Measurements from ENCODE around the gene KIF3C. TPM values are rescaled to one million over a fixed set of nuclear protein-coding genes. Genes with fewer than 3 reads are reported as not detected.

The KIF3C gene
- total and polyA plus RNA-seq, 2 donors (not counting 3 experiments of a cell fraction or from before 2014, with no cell fraction given) = 11.4 to 40.7 TPM

GRCh38 chr2:25920786-25921415, 61.4 kb downstream of the KIF3C start:
- no peak for TF ChIP-seq GATA2 (IDR thresholded peaks at IDR 0.05; ENCODE audit: insufficient read depth, insufficient read length, low read depth, low read length)
- TF ChIP-seq MAX (IDR thresholded peaks at IDR 0.05; ENCODE audit: insufficient read depth, insufficient read length) = no peak
- no peak for TF ChIP-seq CTCF (IDR thresholded peaks at IDR 0.05; ENCODE audit: extremely low read depth in 1 of 2, insufficient read depth in 1 of 2, low read depth in 1 of 2, low read length in 2 of 2)
- Histone ChIP-seq H3K9me1 (replicated peaks; ENCODE audit: control insufficient read depth, extremely low read depth, insufficient read depth, low read length) (no peaks in the 10 kb centered on the region), H2AFZ (ENCODE audit: low read depth, low read length) (no peak overlapping the region), H3K9ac (replicated peaks; ENCODE audit: extremely low read depth, insufficient read depth, low read length) (no peak overlapping the region), H3K4me1 (ENCODE audit: control insufficient read depth, extremely low read depth, insufficient read depth, low read length) (no peaks in the 10 kb centered on the region), H3K4me2 (ENCODE audit: insufficient read depth, low read length) (no peak overlapping the region), H3K27ac (ENCODE audit: insufficient read depth, low read depth, low read length) (no peak overlapping the region), H3K36me3 (ENCODE audit: control insufficient read depth in 2 of 2, extremely low read depth in 1 of 2, insufficient read depth in 2 of 2, low read length in 2 of 2) (no peaks in the 10 kb centered on the region), H3K79me2 (ENCODE audit: control insufficient read depth, insufficient read depth, low read length) (no peaks in the 10 kb centered on the region), H3K27me3 (ENCODE audit: control insufficient read depth in 2 of 2, insufficient read depth in 2 of 2, low read length in 2 of 2) (no peaks in the 10 kb centered on the region), H3K4me3 (replicated peaks in 1 of 3; ENCODE audit: insufficient read depth in 1 of 3, low read depth in 1 of 3, low read length in 3 of 3) (no peak overlapping the region), H4K20me1 (replicated peaks; ENCODE audit: control insufficient read depth, extremely low read depth, insufficient read depth, low read length) (no peaks in the 10 kb centered on the region), H3K9me3 (replicated peaks; ENCODE audit: control insufficient read depth, insufficient read depth, low read length) (no peaks in the 10 kb centered on the region)
- DNase-seq (ENCODE audit: low read depth, low spot score) (no peak), FAIRE-seq (no peak)
- intact Hi-C loops (cut with micrococcal nuclease) = no loop called here
- CTCF ChIA-PET = no interaction called here
- POLR2A ChIA-PET = no interaction called here
- dilution Hi-C loops (cut with MboI; ENCODE audit: extremely low pct_ligation_motif_present, low sequenced_read_pairs) = no loop called here
- BruUV-seq (replicated peaks) = no TSS peak

GRCh38 chr2:25920336-25920735, 62.0 kb downstream of the KIF3C start:
- Histone ChIP-seq H4K20me1 (replicated peaks; ENCODE audit: control insufficient read depth, extremely low read depth, insufficient read depth, low read length) (no peaks in the 10 kb centered on the region), H2AFZ (ENCODE audit: low read depth, low read length) (no peak overlapping the region), H3K27ac (ENCODE audit: insufficient read depth, low read depth, low read length) (no peak overlapping the region), H3K4me2 (ENCODE audit: insufficient read depth, low read length) (no peak overlapping the region), H3K9me3 (replicated peaks; ENCODE audit: control insufficient read depth, insufficient read depth, low read length) (no peaks in the 10 kb centered on the region), H3K9me1 (replicated peaks; ENCODE audit: control insufficient read depth, extremely low read depth, insufficient read depth, low read length) (no peaks in the 10 kb centered on the region), H3K36me3 (ENCODE audit: control insufficient read depth in 2 of 2, extremely low read depth in 1 of 2, insufficient read depth in 2 of 2, low read length in 2 of 2) (no peaks in the 10 kb centered on the region), H3K27me3 (ENCODE audit: control insufficient read depth in 2 of 2, insufficient read depth in 2 of 2, low read length in 2 of 2) (no peaks in the 10 kb centered on the region), H3K9ac (replicated peaks; ENCODE audit: extremely low read depth, insufficient read depth, low read length) (no peak overlapping the region), H3K4me3 (replicated peaks in 1 of 3; ENCODE audit: insufficient read depth in 1 of 3, low read depth in 1 of 3, low read length in 3 of 3) (no peak overlapping the region), H3K79me2 (ENCODE audit: control insufficient read depth, insufficient read depth, low read length) (no peaks in the 10 kb centered on the region), H3K4me1 (ENCODE audit: control insufficient read depth, extremely low read depth, insufficient read depth, low read length) (no peaks in the 10 kb centered on the region)
- no TSS peak for BruUV-seq (replicated peaks)
- dilution Hi-C loops (cut with MboI; ENCODE audit: extremely low pct_ligation_motif_present, low sequenced_read_pairs) = no loop called here
- no peak for DNase-seq (ENCODE audit: low read depth, low spot score)
- no peak for TF ChIP-seq GATA2 (IDR thresholded peaks at IDR 0.05; ENCODE audit: insufficient read depth, insufficient read length, low read depth, low read length)
- TF ChIP-seq POLR2A (IDR thresholded peaks at IDR 0.05; ENCODE audit: low read depth, low read length) = no peak
- no peak for TF ChIP-seq MYC (IDR thresholded peaks at IDR 0.05; ENCODE audit: low read depth, low read length)
- TF ChIP-seq POLR2AphosphoS5 (IDR thresholded peaks at IDR 0.05; ENCODE audit: insufficient read depth, low read depth, low read length) = no peak
- no peak for TF ChIP-seq JUN (IDR thresholded peaks at IDR 0.05; ENCODE audit: borderline replicate concordance, insufficient read depth, insufficient read length, low read depth)
- TF ChIP-seq MAX (IDR thresholded peaks at IDR 0.05; ENCODE audit: insufficient read depth, insufficient read length) = no peak
- TF ChIP-seq EZH2 (IDR thresholded peaks at IDR 0.05; ENCODE audit: borderline replicate concordance, low read depth, low read length, severe bottlenecking) = no peak
- no peak for TF ChIP-seq FOS (IDR thresholded peaks at IDR 0.05; ENCODE audit: borderline replicate concordance, insufficient read depth, low read length)
- TF ChIP-seq CTCF (IDR thresholded peaks at IDR 0.05; ENCODE audit: extremely low read depth in 1 of 2, insufficient read depth in 1 of 2, low read depth in 1 of 2, low read length in 2 of 2) = no peak
- ChIA-PET CTCF (no interaction called here), POLR2A (no interaction called here)
- intact Hi-C loops (cut with micrococcal nuclease) = no loop called here
- FAIRE-seq = no peak

All from endothelial cell of umbilical vein (primary cell).